DOHH2 (cell line): ENCODE data around the gene GALR2.

Experiments used
- EZH2phosphoT487 ChIP-seq: fragments of 200-600 bp; sonication (generic); IDR thresholded peaks from 2 replicates; pipeline ENCODE4 v1.6.1; 2017; ENCODE audit warnings: borderline replicate concordance, mild to moderate bottlenecking, antibody characterized with exemption, low read length, moderate library complexity, mixed read lengths
- TF ChIP-seq, protein P1 (sequence below): fragments of 200-600 bp; sonication (generic); IDR thresholded peaks from one replicate; pipeline ENCODE4 v1.5.1; 2014; ENCODE audit warnings: antibody characterized with exemption, mild to moderate bottlenecking, low read depth, low read length; ENCODE audit not compliant: poor library complexity, severe bottlenecking

DNA sequence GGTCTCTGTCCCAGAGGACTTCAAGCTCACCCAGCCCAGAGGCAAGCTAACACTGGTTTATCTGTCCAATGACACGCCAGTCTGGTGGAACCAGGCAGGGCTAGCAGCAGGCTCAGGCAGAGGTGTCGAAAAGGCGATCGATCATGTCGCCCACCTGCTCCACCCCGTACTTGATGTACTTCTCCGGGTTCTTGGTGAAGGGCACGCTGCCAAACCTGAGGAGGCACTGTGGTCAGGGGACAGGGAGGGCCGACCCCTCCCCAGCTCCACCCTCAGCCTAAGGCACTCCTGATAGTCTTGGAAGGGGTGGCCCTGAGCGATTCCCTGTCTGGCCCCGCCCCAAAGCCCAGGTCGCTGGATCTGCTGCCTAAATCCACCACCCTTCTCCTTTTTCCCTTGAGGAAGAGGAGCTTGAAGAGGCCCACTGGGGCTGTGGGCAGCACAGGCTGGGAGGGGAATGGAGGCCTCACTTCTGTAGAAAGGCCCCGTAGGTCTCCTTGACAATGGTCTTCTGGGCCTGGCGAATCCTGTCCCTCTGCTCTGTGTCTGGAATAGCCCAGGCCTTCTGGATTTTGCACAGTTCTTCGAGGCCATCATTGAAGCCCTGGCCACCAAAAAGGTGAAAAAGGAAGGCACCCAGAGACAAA, 9.1 kb downstream of the GALR2 start:
- TF ChIP-seq, protein P1, sequence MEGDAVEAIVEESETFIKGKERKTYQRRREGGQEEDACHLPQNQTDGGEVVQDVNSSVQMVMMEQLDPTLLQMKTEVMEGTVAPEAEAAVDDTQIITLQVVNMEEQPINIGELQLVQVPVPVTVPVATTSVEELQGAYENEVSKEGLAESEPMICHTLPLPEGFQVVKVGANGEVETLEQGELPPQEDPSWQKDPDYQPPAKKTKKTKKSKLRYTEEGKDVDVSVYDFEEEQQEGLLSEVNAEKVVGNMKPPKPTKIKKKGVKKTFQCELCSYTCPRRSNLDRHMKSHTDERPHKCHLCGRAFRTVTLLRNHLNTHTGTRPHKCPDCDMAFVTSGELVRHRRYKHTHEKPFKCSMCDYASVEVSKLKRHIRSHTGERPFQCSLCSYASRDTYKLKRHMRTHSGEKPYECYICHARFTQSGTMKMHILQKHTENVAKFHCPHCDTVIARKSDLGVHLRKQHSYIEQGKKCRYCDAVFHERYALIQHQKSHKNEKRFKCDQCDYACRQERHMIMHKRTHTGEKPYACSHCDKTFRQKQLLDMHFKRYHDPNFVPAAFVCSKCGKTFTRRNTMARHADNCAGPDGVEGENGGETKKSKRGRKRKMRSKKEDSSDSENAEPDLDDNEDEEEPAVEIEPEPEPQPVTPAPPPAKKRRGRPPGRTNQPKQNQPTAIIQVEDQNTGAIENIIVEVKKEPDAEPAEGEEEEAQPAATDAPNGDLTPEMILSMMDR, result no peak
- TF ChIP-seq EZH2phosphoT487, result no peak
